ENCODE results near the gene C19orf25. TPM values are rescaled to one million over a fixed set of nuclear protein-coding genes. Genes with fewer than 3 reads are reported as not detected.

The C19orf25 gene
- total RNA-seq (ENCODE audit: unreplicated experiment) = 29.7 TPM
- long read RNA-seq, transcript C19orf25-203 (3 exons, 1,837 nt) = major isoform, 31 of 41 reads
- long read RNA-seq, partial matches to known transcripts = 1 of 41 reads
- long read RNA-seq, other reads (novel, unspliced or antisense) = 2 of 41 reads

- peaks cover 8% of the 10 kb centered on the region for H3K4me1 Mint-ChIP-seq (ENCODE audit: unreplicated experiment)
- DNase-seq (ENCODE audit: low spot score) = peak; percentile 89
- H3K9me3 Mint-ChIP-seq (ENCODE audit: unreplicated experiment) = no peaks in the 10 kb centered on the region
- H3K36me3 Mint-ChIP-seq (ENCODE audit: low read depth, unreplicated experiment) = peaks cover 10% of the 10 kb centered on the region
- peak within 1 kb of the TSS; percentile 90 for H3K27ac Mint-ChIP-seq (ENCODE audit: unreplicated experiment)
- H3K27me3 Mint-ChIP-seq (ENCODE audit: unreplicated experiment) = peaks cover 3% of the 10 kb centered on the region
- peak within 1 kb of the TSS; percentile 97 for H3K4me3 Mint-ChIP-seq (ENCODE audit: unreplicated experiment)
- no peak for TF ChIP-seq CTCF (IDR thresholded peaks at IDR 0.05; ENCODE audit: unreplicated experiment)
Measured at GRCh38 chr19:1478934-1479707, at the start of gene C19orf25. TSS of gene C19orf25 (minus strand) at chr19:1479215. CDS start at chr19:1478903, 312 bp downstream.

GRCh38 chr19:1527650-1528309 is 48.8 kb upstream of the C19orf25 start:
- DNase-seq (ENCODE audit: low spot score) = no peak
- Mint-ChIP-seq H3K9me3 (ENCODE audit: unreplicated experiment) (no peaks in the 10 kb centered on the region), H3K4me3 (ENCODE audit: unreplicated experiment) (no peak overlapping the region), H3K27ac (ENCODE audit: unreplicated experiment) (no peak overlapping the region), H3K27me3 (ENCODE audit: unreplicated experiment) (peaks cover 23% of the 10 kb centered on the region), H3K36me3 (ENCODE audit: low read depth, unreplicated experiment) (peaks cover 7% of the 10 kb centered on the region), H3K4me1 (ENCODE audit: unreplicated experiment) (peaks cover 6% of the 10 kb centered on the region)
- TF ChIP-seq CTCF (IDR thresholded peaks at IDR 0.05; ENCODE audit: unreplicated experiment) = no peak

- DNase-seq (ENCODE audit: low spot score) = no peak
- Mint-ChIP-seq H3K36me3 (ENCODE audit: low read depth, unreplicated experiment) (peaks cover 7% of the 10 kb centered on the region), H3K4me1 (ENCODE audit: unreplicated experiment) (peaks cover 6% of the 10 kb centered on the region), H3K9me3 (ENCODE audit: unreplicated experiment) (no peaks in the 10 kb centered on the region), H3K4me3 (ENCODE audit: unreplicated experiment) (no peak overlapping the region), H3K27ac (ENCODE audit: unreplicated experiment) (no peak overlapping the region), H3K27me3 (ENCODE audit: unreplicated experiment) (peaks cover 23% of the 10 kb centered on the region)
- no peak for TF ChIP-seq CTCF (IDR thresholded peaks at IDR 0.05; ENCODE audit: unreplicated experiment)
Measured at GRCh38 chr19:1526979-1527649, 48.1 kb upstream of the C19orf25 start.

- no peak for DNase-seq (ENCODE audit: low spot score)
- no peaks in the 10 kb centered on the region for H3K9me3 Mint-ChIP-seq (ENCODE audit: unreplicated experiment)
- H3K36me3 Mint-ChIP-seq (ENCODE audit: low read depth, unreplicated experiment) = peaks cover 7% of the 10 kb centered on the region
- H3K27ac Mint-ChIP-seq (ENCODE audit: unreplicated experiment) = no peak overlapping the region
- peaks cover 6% of the 10 kb centered on the region for H3K4me1 Mint-ChIP-seq (ENCODE audit: unreplicated experiment)
- H3K4me3 Mint-ChIP-seq (ENCODE audit: unreplicated experiment) = no peak overlapping the region
- H3K27me3 Mint-ChIP-seq (ENCODE audit: unreplicated experiment) = peaks cover 23% of the 10 kb centered on the region
- TF ChIP-seq CTCF (IDR thresholded peaks at IDR 0.05; ENCODE audit: unreplicated experiment) = no peak
Measured at GRCh38 chr19:1526066-1526778, 47.2 kb upstream of the C19orf25 start.

Measured in endothelial cell (in vitro differentiated cells).